ENCODE results near the gene SULT2B1.

Gene SULT2B1

DNA sequence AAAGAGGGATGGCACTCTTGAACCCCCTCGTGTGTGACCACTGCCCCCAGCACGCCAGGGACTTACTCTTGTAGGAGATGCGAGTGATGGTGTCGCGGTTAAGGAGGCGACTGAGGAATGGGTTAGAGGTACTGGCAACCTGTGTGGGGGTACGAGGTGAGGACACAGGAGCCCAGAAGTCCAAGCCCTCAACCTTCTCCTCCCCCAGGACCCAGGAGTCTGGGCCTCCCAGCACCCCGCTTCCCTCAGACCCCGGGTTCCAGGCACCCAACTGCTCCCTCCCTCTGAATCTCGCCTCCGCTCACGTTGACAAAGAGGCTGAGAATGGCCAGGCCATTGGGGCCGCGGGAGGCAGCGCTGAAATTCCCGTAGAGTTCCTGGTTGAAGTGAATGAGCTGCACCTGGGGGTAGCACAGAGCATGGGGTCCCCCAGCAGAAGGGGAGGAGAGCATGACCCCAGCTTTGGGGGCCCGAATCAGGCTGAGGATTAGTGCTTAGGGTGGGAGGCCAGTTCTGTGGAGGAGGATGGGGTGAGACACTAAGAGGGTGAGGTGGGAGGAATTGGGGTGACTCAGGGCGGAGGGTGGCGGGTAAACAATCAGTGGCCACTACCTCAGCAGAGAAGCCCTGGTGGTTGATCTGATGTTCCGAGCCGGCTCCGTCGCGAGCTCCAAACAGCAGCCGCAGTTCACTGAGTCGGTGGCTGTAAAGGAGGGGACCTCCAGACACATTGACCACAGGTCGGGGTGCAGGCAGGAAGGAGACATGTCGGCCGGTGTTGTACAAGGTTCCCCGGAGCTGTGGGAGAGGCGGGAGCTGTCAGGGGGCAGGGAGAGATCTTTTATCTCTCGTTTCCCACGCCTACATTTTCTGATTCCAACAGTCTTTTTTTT lies 87.8 kb downstream of the SULT2B1 start:
- no peak for TF ChIP-seq CTCF (IDR thresholded peaks at IDR 0.05; ENCODE audit: extremely low read depth, insufficient read depth, missing control alignments)
- no peak for DNase-seq (ENCODE audit: low spot score)
- in situ Hi-C loops (cut with MboI; ENCODE audit: low pct_unique_long_range_greater_than_20kb, low sequenced_read_pairs, unreplicated experiment), result loop anchor here (25.0 kb wide), 1 partner anchor 323 kb away; the partner anchor contains the start of genes BAX and FTL

GRCh38 chr19:48641850-48642249 lies 89.9 kb downstream of the SULT2B1 start:
- no peak for TF ChIP-seq CTCF (IDR thresholded peaks at IDR 0.05; ENCODE audit: extremely low read depth, insufficient read depth, missing control alignments)
- no peak for DNase-seq (ENCODE audit: low spot score)
- in situ Hi-C loops (cut with MboI; ENCODE audit: low pct_unique_long_range_greater_than_20kb, low sequenced_read_pairs, unreplicated experiment), result loop anchor here (25.0 kb wide), 1 partner anchor 320 kb away; the partner anchor contains the start of genes BAX and FTL

- in situ Hi-C loops (cut with MboI; ENCODE audit: low pct_unique_long_range_greater_than_20kb, low sequenced_read_pairs, unreplicated experiment), result loop anchor here (25.0 kb wide), 1 partner anchor 319 kb away; the partner anchor contains the start of genes BAX and FTL
- DNase-seq (ENCODE audit: low spot score), result no peak
- TF ChIP-seq CTCF (IDR thresholded peaks at IDR 0.05; ENCODE audit: extremely low read depth, insufficient read depth, missing control alignments), result no peak
Measured at GRCh38 chr19:48642862-48643261, 90.9 kb downstream of the SULT2B1 start.

- TF ChIP-seq CTCF (IDR thresholded peaks at IDR 0.05; ENCODE audit: extremely low read depth, insufficient read depth, missing control alignments), result no peak
- in situ Hi-C loops (cut with MboI; ENCODE audit: low pct_unique_long_range_greater_than_20kb, low sequenced_read_pairs, unreplicated experiment), result loop anchor here (25.0 kb wide), 1 partner anchor 318 kb away; the partner anchor contains the start of genes BAX and FTL
- no peak for DNase-seq (ENCODE audit: low spot score)
Measured at GRCh38 chr19:48644355-48644754, 92.4 kb downstream of the SULT2B1 start.

- in situ Hi-C loops (cut with MboI; ENCODE audit: low pct_unique_long_range_greater_than_20kb, low sequenced_read_pairs, unreplicated experiment), result loop anchor here (25.0 kb wide), 1 partner anchor 317 kb away; the partner anchor contains the start of genes BAX and FTL
- TF ChIP-seq CTCF (IDR thresholded peaks at IDR 0.05; ENCODE audit: extremely low read depth, insufficient read depth, missing control alignments), result no peak
- DNase-seq (ENCODE audit: low spot score), result peak; percentile 80
Measured at GRCh38 chr19:48644839-48645619, 93.1 kb downstream of the SULT2B1 start.

- DNase-seq (ENCODE audit: low spot score), result no peak
- no peak for TF ChIP-seq CTCF (IDR thresholded peaks at IDR 0.05; ENCODE audit: extremely low read depth, insufficient read depth, missing control alignments)
- in situ Hi-C loops (cut with MboI; ENCODE audit: low pct_unique_long_range_greater_than_20kb, low sequenced_read_pairs, unreplicated experiment), result loop anchor here (25.0 kb wide), 1 partner anchor 317 kb away; the partner anchor contains the start of genes BAX and FTL
Measured at GRCh38 chr19:48645620-48646000, 93.6 kb downstream of the SULT2B1 start.

Data from GM13977 (cell line).